Choroid plexus epithelial cell (primary cell): Measurements from ENCODE around the gene GOSR2.

ENCODE experiments used
- DNase-seq: peaks from one replicate; pipeline ENCODE4 v3.0.0-alpha.2; 2010; ENCODE audit warnings: low read depth
- H3K4me3 ChIP-seq: 2 replicates; pipeline ENCODE4 v1.5.1; 2011; ENCODE audit warnings: low read depth, mild to moderate bottlenecking, control low read depth, low read length, moderate library complexity
- CTCF ChIP-seq: conservative IDR thresholded peaks from 2 replicates; pipeline ENCODE4 v1.5.1; 2011; ENCODE audit warnings: low read depth, mild to moderate bottlenecking, control low read depth, inconsistent platforms, low read length, moderate library complexity

GOSR2 gene

DNA sequence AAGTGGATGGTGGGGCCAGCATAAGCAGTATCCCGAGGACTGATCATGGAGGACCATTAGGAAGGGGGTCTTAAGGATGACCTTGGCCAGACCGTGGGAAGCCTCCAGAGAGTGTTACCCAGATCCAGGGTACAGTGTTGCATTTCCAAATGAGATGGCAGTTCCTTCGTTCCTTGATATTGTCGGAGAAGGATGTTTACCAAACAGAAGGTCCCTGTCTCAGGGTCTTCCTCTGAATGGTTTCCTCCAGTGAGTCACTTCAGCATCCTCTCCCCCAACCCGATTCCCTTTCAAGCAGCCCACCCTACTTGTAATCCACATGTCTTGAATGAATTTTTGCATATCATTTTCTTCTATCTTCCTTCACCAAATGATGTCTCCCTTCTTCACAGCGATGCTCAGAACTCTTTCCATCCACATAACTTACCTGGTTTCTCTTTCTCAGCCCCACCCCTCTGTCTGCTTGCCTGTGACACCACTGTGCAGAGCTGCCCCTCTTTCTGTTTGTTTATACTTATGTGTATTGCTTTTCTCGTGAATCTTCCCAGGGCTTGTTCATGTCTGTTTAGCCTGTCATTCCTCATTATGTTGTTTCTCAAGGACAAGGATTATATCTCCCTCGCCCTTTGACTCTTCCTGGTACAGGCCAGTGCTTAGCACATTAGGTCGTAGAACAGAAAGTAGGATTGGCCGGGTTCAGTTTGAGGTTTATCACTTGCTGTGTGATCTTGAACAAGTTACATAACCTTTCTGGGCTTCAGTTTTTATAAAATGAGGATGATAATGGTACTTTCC is 5.7 kb downstream of the GOSR2 start:
- no peak for TF ChIP-seq CTCF
- peak; percentile 11 for DNase-seq
- no peak overlapping the region for H3K4me3 ChIP-seq

- peak; percentile 23 for DNase-seq
- H3K4me3 ChIP-seq, result no peak overlapping the region
- TF ChIP-seq CTCF, result no peak
Measured at GRCh38 chr17:46929413-46929812, 6.5 kb downstream of the GOSR2 start.

GRCh38 chr17:46930051-46930450 is 7.1 kb downstream of the GOSR2 start:
- no peak overlapping the region for H3K4me3 ChIP-seq
- TF ChIP-seq CTCF, result no peak
- DNase-seq, result no peak

- no peak overlapping the region for H3K4me3 ChIP-seq
- TF ChIP-seq CTCF, result no peak
- no peak for DNase-seq
Measured at GRCh38 chr17:46931596-46931995, 8.6 kb downstream of the GOSR2 start.

GRCh38 chr17:46935658-46936266 is 12.8 kb downstream of the GOSR2 start:
- TF ChIP-seq CTCF, result no peak
- no peak overlapping the region for H3K4me3 ChIP-seq
- peak; percentile 23 for DNase-seq

DNA sequence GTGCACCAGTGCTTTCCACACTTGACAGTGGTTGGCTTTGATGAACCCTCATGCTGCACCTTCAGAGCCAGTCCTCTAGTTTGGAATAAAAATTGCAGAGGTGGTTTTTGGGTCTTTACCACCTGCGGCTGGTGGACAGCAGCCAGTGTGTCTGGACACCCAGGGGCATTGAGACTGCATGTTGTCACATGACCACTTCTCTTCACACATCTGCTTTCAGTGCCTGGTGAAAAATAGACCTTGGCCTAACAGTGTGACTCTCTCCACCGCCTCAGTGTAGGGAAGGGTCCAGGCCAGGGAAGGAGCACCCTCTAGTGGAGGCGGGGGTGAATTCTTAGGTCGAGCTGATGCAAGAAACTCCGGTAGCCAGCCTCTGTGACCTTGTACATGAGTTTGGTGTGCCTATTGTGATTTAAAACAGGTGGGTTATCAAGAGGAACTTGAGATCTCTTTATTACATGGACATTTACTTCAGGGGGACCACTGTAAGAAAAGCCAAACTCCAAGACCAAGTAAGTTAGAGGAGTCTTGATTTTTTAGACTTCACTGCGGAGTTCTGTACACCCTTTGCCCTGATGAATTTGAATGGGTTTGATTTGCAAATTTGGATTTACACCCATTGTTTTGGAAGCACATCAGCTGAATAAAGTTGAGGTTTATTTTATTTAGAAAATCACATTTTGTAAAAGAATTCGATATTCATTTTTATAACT is 17.9 kb downstream of the GOSR2 start:
- peak; percentile 98 for TF ChIP-seq CTCF
- no peak overlapping the region for H3K4me3 ChIP-seq
- peak; percentile 88 for DNase-seq
